GM12891 (cell line): Measurements from ENCODE around the gene ZNF768.

ENCODE experiments used
- PAX5 ChIP-seq: IDR thresholded peaks from 2 replicates; pipeline ENCODE4 v1.6.1; 2011; ENCODE audit warnings: low read length, moderate library complexity, mild to moderate bottlenecking; ENCODE audit not compliant: insufficient read depth, severe bottlenecking
- POLR2A ChIP-seq: IDR thresholded peaks from 2 replicates; pipeline ENCODE4 v1.6.1; 2011; ENCODE audit warnings: low read depth, low read length, control low read depth
- POLR2AphosphoS5 ChIP-seq: IDR thresholded peaks from 2 replicates; pipeline ENCODE4 v1.6.1; 2011; ENCODE audit warnings: low read depth, low read length, control low read depth
- TAF1 ChIP-seq: IDR thresholded peaks from 2 replicates; pipeline ENCODE4 v1.6.1; 2011; ENCODE audit warnings: low read depth, low read length, control low read depth

DNA sequence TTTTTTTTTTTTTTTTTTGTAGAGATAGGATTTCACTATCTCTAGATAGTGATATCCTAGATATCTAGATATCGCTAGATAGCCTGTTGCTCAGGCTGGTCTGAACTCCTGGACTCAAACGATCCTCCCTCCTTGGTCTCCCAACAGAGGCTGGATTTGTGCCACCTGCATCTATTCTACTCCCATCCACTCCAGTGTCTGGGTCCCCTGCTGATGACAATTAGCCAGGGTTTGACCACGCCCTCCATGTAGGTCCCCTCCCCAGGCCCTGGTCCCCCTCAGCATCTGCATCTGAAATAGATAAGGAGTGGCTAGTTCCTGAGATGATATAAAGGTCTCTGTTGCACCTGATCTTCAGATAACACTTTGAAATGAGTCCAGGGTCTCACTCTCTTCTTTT, 42.9 kb upstream of the ZNF768 start:
- TF ChIP-seq PAX5 (no peak), POLR2A (no peak), TAF1 (no peak), POLR2AphosphoS5 (no peak)
